Measurements from ENCODE around the gene WDR64. TPM values are rescaled to one million over a fixed set of nuclear protein-coding genes. Genes with fewer than 3 reads are reported as not detected.

Gene WDR64
- total RNA-seq, 2 donors from 2014 or later, result not detected

GRCh38 chr1:241695246-241696171 lies 43.4 kb downstream of the WDR64 start:
- no peaks in the 10 kb centered on the region for H3K9me3 Mint-ChIP-seq
- no peak overlapping the region for H3K27ac Mint-ChIP-seq
- no peak overlapping the region for H3K9ac ChIP-seq (ENCODE audit: extremely low read depth, low read length, poor library complexity, severe bottlenecking)
- no peaks in the 10 kb centered on the region for H3K4me1 Mint-ChIP-seq
- H3K36me3 ChIP-seq (ENCODE audit: control insufficient read depth, insufficient read depth, low read length), result no peaks in the 10 kb centered on the region
- peaks cover 90% of the 10 kb centered on the region for H3K27me3 ChIP-seq (ENCODE audit: control insufficient read depth, insufficient read depth, low read length, poor library complexity, severe bottlenecking)
- peaks cover 4% of the 10 kb centered on the region for H3K4me1 ChIP-seq (ENCODE audit: control insufficient read depth, insufficient read depth, low read length)
- peaks cover 32% of the 10 kb centered on the region for H3K27me3 Mint-ChIP-seq (ENCODE audit: insufficient read depth)
- DNase-seq, result no peak
- no peak overlapping the region for H3K4me3 Mint-ChIP-seq
- no peak for TF ChIP-seq CTCF (conservative IDR thresholded peaks at IDR 0.05)
- H3K27ac ChIP-seq (ENCODE audit: low read depth, low read length), result no peak overlapping the region
- no peak overlapping the region for H3K4me3 ChIP-seq (ENCODE audit: low read length)
- no peaks in the 10 kb centered on the region for H3K36me3 Mint-ChIP-seq (ENCODE audit: low read depth)
- no peaks in the 10 kb centered on the region for H3K9me3 ChIP-seq (ENCODE audit: control insufficient read depth, low read length)
- WGBS, 2 experiments (ENCODE audit: insufficient coverage in 1 of 2, insufficient read length in 1 of 2), result 94 to 96% methylated on average over 5 to 9 of the region's 9 CpGs

- no peaks in the 10 kb centered on the region for H3K4me1 Mint-ChIP-seq
- peaks cover 90% of the 10 kb centered on the region for H3K27me3 ChIP-seq (ENCODE audit: control insufficient read depth, insufficient read depth, low read length, poor library complexity, severe bottlenecking)
- peak; percentile 48 for DNase-seq
- 87 to 96% methylated on average over 4 to 6 of the region's 6 CpGs for whole genome bisulfite sequencing, 2 experiments (ENCODE audit: insufficient coverage in 1 of 2, insufficient read length in 1 of 2)
- H3K4me1 ChIP-seq (ENCODE audit: control insufficient read depth, insufficient read depth, low read length), result peaks cover 4% of the 10 kb centered on the region
- H3K4me3 ChIP-seq (ENCODE audit: low read length), result no peak overlapping the region
- H3K36me3 ChIP-seq (ENCODE audit: control insufficient read depth, insufficient read depth, low read length), result no peaks in the 10 kb centered on the region
- H3K4me3 Mint-ChIP-seq, result no peak overlapping the region
- H3K27me3 Mint-ChIP-seq (ENCODE audit: insufficient read depth), result peaks cover 35% of the 10 kb centered on the region
- H3K9me3 ChIP-seq (ENCODE audit: control insufficient read depth, low read length), result no peaks in the 10 kb centered on the region
- H3K36me3 Mint-ChIP-seq (ENCODE audit: low read depth), result no peaks in the 10 kb centered on the region
- no peak for TF ChIP-seq CTCF (conservative IDR thresholded peaks at IDR 0.05)
- H3K27ac Mint-ChIP-seq, result no peak overlapping the region
- H3K9ac ChIP-seq (ENCODE audit: extremely low read depth, low read length, poor library complexity, severe bottlenecking), result no peak overlapping the region
- H3K27ac ChIP-seq (ENCODE audit: low read depth, low read length), result no peak overlapping the region
- no peaks in the 10 kb centered on the region for H3K9me3 Mint-ChIP-seq
Observed at GRCh38 chr1:241696172-241696814, 44.2 kb downstream of the WDR64 start.

GRCh38 chr1:241696815-241697639 lies 44.9 kb downstream of the WDR64 start:
- no peak for TF ChIP-seq CTCF (conservative IDR thresholded peaks at IDR 0.05)
- Mint-ChIP-seq H3K9me3 (no peaks in the 10 kb centered on the region), H3K27me3 (ENCODE audit: insufficient read depth) (peaks cover 39% of the 10 kb centered on the region), H3K27ac (no peak overlapping the region), H3K4me3 (no peak overlapping the region), H3K36me3 (ENCODE audit: low read depth) (no peaks in the 10 kb centered on the region), H3K4me1 (no peaks in the 10 kb centered on the region)
- Histone ChIP-seq H3K27me3 (ENCODE audit: control insufficient read depth, insufficient read depth, low read length, poor library complexity, severe bottlenecking) (peaks cover 90% of the 10 kb centered on the region), H3K4me3 (ENCODE audit: low read length) (no peak overlapping the region), H3K36me3 (ENCODE audit: control insufficient read depth, insufficient read depth, low read length) (no peaks in the 10 kb centered on the region), H3K27ac (ENCODE audit: low read depth, low read length) (no peak overlapping the region), H3K9ac (ENCODE audit: extremely low read depth, low read length, poor library complexity, severe bottlenecking) (no peak overlapping the region), H3K9me3 (ENCODE audit: control insufficient read depth, low read length) (no peaks in the 10 kb centered on the region), H3K4me1 (ENCODE audit: control insufficient read depth, insufficient read depth, low read length) (peaks cover 4% of the 10 kb centered on the region)
- 94 to 100% methylated on average over 3 to 4 of the region's 4 CpGs for WGBS, 2 experiments (ENCODE audit: insufficient coverage in 1 of 2, insufficient read length in 1 of 2)
- DNase-seq, result no peak
